H9 (cell line): ENCODE measurements around the gene DCST2. TPM values are rescaled to one million over a fixed set of nuclear protein-coding genes. Genes with fewer than 3 reads are reported as not detected.

Source experiments
- DNase-seq: peaks from one replicate; pipeline ENCODE4 v3.0.0-alpha.2; 2017
- H2AFZ ChIP-seq: one replicate; pipeline ENCODE4 v1.6.1; 2013; ENCODE audit warnings: mild to moderate bottlenecking, low read length, control low read depth, moderate library complexity
- H2AK5ac ChIP-seq: 2 replicates; pipeline ENCODE4 v1.6.1; 2013; ENCODE audit warnings: low read length, control low read depth, mixed read lengths; ENCODE audit not compliant: insufficient read length
- H2BK120ac ChIP-seq: one replicate; pipeline ENCODE4 v1.6.1; 2013; ENCODE audit warnings: low read depth, mild to moderate bottlenecking, low read length, control low read depth, inconsistent platforms; ENCODE audit not compliant: poor library complexity, severe bottlenecking
- H2BK12ac ChIP-seq: 2 replicates; pipeline ENCODE4 v1.6.1; 2013; ENCODE audit warnings: low read length, control low read depth, mixed read lengths, low read depth; ENCODE audit not compliant: insufficient read length
- H2BK15ac ChIP-seq: 2 replicates; pipeline ENCODE4 v1.6.1; 2013; ENCODE audit warnings: low read depth, low read length, control low read depth
- H2BK20ac ChIP-seq: one replicate; pipeline ENCODE4 v1.6.1; 2013; ENCODE audit warnings: low read depth, mild to moderate bottlenecking, low read length, control low read depth, inconsistent platforms; ENCODE audit not compliant: poor library complexity, severe bottlenecking
- H2BK5ac ChIP-seq: 2 replicates; pipeline ENCODE4 v1.6.1; 2013; ENCODE audit warnings: low read length, control low read depth, mixed read lengths; ENCODE audit not compliant: insufficient read length
- H3K14ac ChIP-seq: 2 replicates; pipeline ENCODE4 v1.6.1; 2013; ENCODE audit warnings: low read length, control low read depth; ENCODE audit not compliant: insufficient read depth
- H3K18ac ChIP-seq: 2 replicates; pipeline ENCODE4 v1.6.1; 2013; ENCODE audit warnings: low read depth, mild to moderate bottlenecking, mixed read lengths, low read length, control low read depth; ENCODE audit not compliant: insufficient read length
- H3K23ac ChIP-seq: 2 replicates; pipeline ENCODE4 v1.6.1; 2013; ENCODE audit warnings: low read length, control low read depth, mixed read lengths, low read depth; ENCODE audit not compliant: insufficient read length
- H3K23me2 ChIP-seq: 2 replicates; pipeline ENCODE4 v1.6.1; 2013; ENCODE audit warnings: low read depth, mild to moderate bottlenecking, mixed read lengths, low read length, control low read depth; ENCODE audit not compliant: insufficient read length, poor library complexity, severe bottlenecking
- H3K27ac ChIP-seq: 2 replicates; pipeline ENCODE4 v1.5.1; 2013; ENCODE audit warnings: low read length, control low read depth, mixed read lengths, low read depth; ENCODE audit not compliant: insufficient read length
- H3K27me3 ChIP-seq: 2 replicates; pipeline ENCODE4 v1.6.1; 2013; ENCODE audit warnings: low read length, control low read depth, inconsistent platforms; ENCODE audit not compliant: insufficient read depth
- H3K4ac ChIP-seq: 2 replicates; pipeline ENCODE4 v1.6.1; 2013; ENCODE audit warnings: low read depth, mild to moderate bottlenecking, control low read depth, inconsistent platforms, low read length, moderate library complexity
- H3K4me1 ChIP-seq: 2 replicates; pipeline ENCODE4 v1.6.1; 2013; ENCODE audit warnings: low read length, control low read depth, inconsistent platforms; ENCODE audit not compliant: insufficient read depth
- H3K4me2 ChIP-seq: 2 replicates; pipeline ENCODE4 v1.6.1; 2013; ENCODE audit warnings: low read length, control low read depth, mixed read lengths; ENCODE audit not compliant: insufficient read length, insufficient read depth
- H3K56ac ChIP-seq: 2 replicates; pipeline ENCODE4 v1.6.1; 2013; ENCODE audit warnings: low read depth, mild to moderate bottlenecking, mixed read lengths, low read length, control low read depth; ENCODE audit not compliant: insufficient read length
- H3K79me1 ChIP-seq: 2 replicates; pipeline ENCODE4 v1.6.1; 2013; ENCODE audit warnings: low read depth, mild to moderate bottlenecking, moderate library complexity, low read length, control low read depth, inconsistent platforms; ENCODE audit not compliant: insufficient read depth, poor library complexity, severe bottlenecking
- H3K79me2 ChIP-seq: 2 replicates; pipeline ENCODE4 v1.6.1; 2013; ENCODE audit warnings: low read length, control low read depth, inconsistent platforms; ENCODE audit not compliant: insufficient read depth
- H3K9ac ChIP-seq: 2 replicates; pipeline ENCODE4 v1.6.1; 2013; ENCODE audit warnings: low read length, control low read depth, mixed read lengths; ENCODE audit not compliant: insufficient read length; ENCODE audit errors: extremely low read depth
- H3K9me3 ChIP-seq: one replicate; pipeline ENCODE4 v1.6.1; 2013; ENCODE audit warnings: low read depth, low read length, inconsistent platforms; ENCODE audit not compliant: control insufficient read depth
- H3T11ph ChIP-seq: one replicate; pipeline ENCODE4 v1.6.1; 2013; ENCODE audit warnings: mild to moderate bottlenecking, low read length, control low read depth, inconsistent platforms
- H4K20me1 ChIP-seq: one replicate; pipeline ENCODE4 v1.6.1; 2013; ENCODE audit not compliant: control insufficient read depth, insufficient read length, insufficient read depth
- H4K5ac ChIP-seq: 2 replicates; pipeline ENCODE4 v1.6.1; 2013; ENCODE audit warnings: low read depth, mild to moderate bottlenecking, mixed read lengths, low read length, control low read depth; ENCODE audit not compliant: insufficient read length
- H4K8ac ChIP-seq: replicated peaks from 2 replicates; pipeline ENCODE4 v1.6.1; 2013; ENCODE audit warnings: low read length, control low read depth, mixed read lengths, low read depth; ENCODE audit not compliant: insufficient read length
- H4K91ac ChIP-seq: 2 replicates; pipeline ENCODE4 v1.6.1; 2013; ENCODE audit warnings: low read depth, mild to moderate bottlenecking, moderate library complexity, mixed read lengths, low read length, control low read depth; ENCODE audit not compliant: insufficient read length
- H3K27ac Mint-ChIP-seq, 3 experiments: 2 replicates in 2 of 3; 3 replicates in 1 of 3; pipeline ENCODE4 v1.8.0; 2020 to 2021; ENCODE audit warnings: mixed read lengths in 3 of 3, mild to moderate bottlenecking in 1 of 3, moderate library complexity in 1 of 3
- H3K27me3 Mint-ChIP-seq: 2 replicates; pipeline ENCODE4 v1.8.0; 2021; ENCODE audit warnings: low read depth, mild to moderate bottlenecking, moderate library complexity, mixed read lengths
- H3K36me3 Mint-ChIP-seq, 3 experiments: 2 replicates in 2 of 3; 3 replicates in 1 of 3; pipeline ENCODE4 v1.8.0; 2020 to 2021; ENCODE audit warnings: low read depth in 3 of 3, mixed read lengths in 3 of 3; ENCODE audit not compliant: insufficient read depth in 1 of 3
- H3K4me1 Mint-ChIP-seq, 2 experiments: 2 replicates each; pipeline ENCODE4 v1.8.0; 2020; ENCODE audit warnings: mixed read lengths in 2 of 2
- H3K4me3 Mint-ChIP-seq, 2 experiments: 2 replicates in 1 of 2; 3 replicates in 1 of 2; pipeline ENCODE4 v1.8.0; 2020 to 2021; ENCODE audit warnings: mild to moderate bottlenecking in 2 of 2, mixed read lengths in 2 of 2, moderate library complexity in 1 of 2
- H3K9me3 Mint-ChIP-seq, 2 experiments: 2 replicates in 1 of 2; 3 replicates in 1 of 2; pipeline ENCODE4 v1.8.0; 2020; ENCODE audit warnings: mild to moderate bottlenecking in 2 of 2, mixed read lengths in 2 of 2, moderate library complexity in 1 of 2
- WGBS: extraction: QIAGEN DNeasy Blood & Tissue Kit; methylation state at CpG from one replicate; pipeline ENCODE4 v1.1.7; 2013; ENCODE audit warnings: missing lambda C conversion rate, low lambda C conversion rate, mixed read lengths; ENCODE audit not compliant: insufficient read length; ENCODE audit errors: extremely low coverage; 5-methylcytosine and 5-hydroxymethylcytosine counted together
- total RNA-seq: library from RNA; stranded (reverse); gene quantifications from 2 replicates; pipeline ENCODE4 v1.2.1, GENCODE V29; 2021
- TF ChIP-seq, protein P1 (sequence below): fragments of 200-600 bp; sonication (generic); conservative IDR thresholded peaks from 3 replicates; pipeline ENCODE4 v1.8.0; 2021; ENCODE audit warnings: antibody characterized with exemption, mild to moderate bottlenecking

Gene DCST2
- total RNA-seq, 1 experiment from 2014 or later: 0.35 TPM

DNA sequence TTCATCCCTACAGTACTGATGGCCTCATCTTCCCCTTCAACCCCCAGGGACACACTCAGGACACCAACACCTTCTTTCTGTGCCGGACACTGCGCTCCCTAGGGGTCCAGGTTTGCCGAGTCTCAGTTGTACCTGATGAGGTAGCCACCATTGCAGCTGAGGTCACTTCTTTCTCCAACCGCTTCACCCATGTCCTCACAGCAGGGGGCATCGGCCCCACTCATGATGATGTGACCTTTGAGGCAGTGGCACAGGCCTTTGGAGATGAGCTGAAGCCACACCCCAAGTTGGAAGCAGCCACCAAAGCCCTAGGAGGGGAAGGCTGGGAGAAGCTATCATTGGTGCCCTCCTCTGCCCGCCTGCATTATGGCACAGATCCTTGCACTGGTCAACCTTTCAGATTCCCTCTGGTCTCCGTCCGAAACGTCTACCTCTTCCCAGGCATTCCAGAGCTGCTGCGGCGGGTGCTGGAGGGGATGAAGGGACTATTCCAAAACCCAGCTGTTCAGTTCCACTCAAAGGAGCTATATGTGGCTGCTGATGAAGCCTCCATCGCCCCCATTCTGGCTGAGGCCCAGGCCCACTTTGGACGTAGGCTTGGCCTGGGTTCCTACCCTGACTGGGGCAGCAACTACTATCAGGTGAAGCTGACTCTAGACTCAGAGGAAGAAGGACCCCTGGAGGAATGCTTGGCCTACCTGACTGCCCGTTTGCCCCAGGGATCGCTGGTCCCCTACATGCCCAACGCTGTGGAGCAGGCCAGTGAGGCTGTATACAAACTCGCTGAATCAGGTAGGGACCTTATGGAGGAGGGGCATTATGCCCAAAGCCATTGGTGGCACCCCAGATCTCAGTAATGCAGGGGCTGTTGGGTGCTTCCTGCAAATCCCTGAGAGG lies 45.3 kb downstream of the DCST2 start:
- Histone ChIP-seq H3K23ac (no peak overlapping the region), H3K9ac (no peak overlapping the region), H4K5ac (no peak overlapping the region), H3K9me3 (no peaks in the 10 kb centered on the region), H3K4me1 (no peaks in the 10 kb centered on the region; the same call in 1 of the 2 replicates), H4K20me1 (no peaks in the 10 kb centered on the region), H3K27ac (no peak overlapping the region), H3K79me1 (peaks cover 2% of the 10 kb centered on the region), H3K14ac (no peak overlapping the region), H3K18ac (no peak overlapping the region), H3K23me2 (peaks cover 8% of the 10 kb centered on the region), H4K8ac (no peak overlapping the region), H3K4ac (no peak overlapping the region), H3K27me3 (no peaks in the 10 kb centered on the region), H3K56ac (no peak overlapping the region), H4K91ac (no peak overlapping the region), H2AFZ (no peak overlapping the region), H2BK120ac (no peak overlapping the region), H2BK15ac (no peak overlapping the region), H3T11ph (no peak overlapping the region), H2BK5ac (no peak overlapping the region), H2AK5ac (no peak overlapping the region), H2BK12ac (no peak overlapping the region), H3K79me2 (peaks cover 9% of the 10 kb centered on the region; the same call in 1 of the 2 replicates), H3K4me2 (no peak overlapping the region), H2BK20ac (no peak overlapping the region)
- Mint-ChIP-seq H3K4me1 (peaks cover 12 to 18% of the 10 kb centered on the region in 2 experiments), H3K27ac (no peak overlapping the region; a peak in 2 of 7 replicates), H3K27me3 (no peaks in the 10 kb centered on the region), H3K36me3 (peaks cover 36 to 62% (median 52%) of the 10 kb centered on the region in 3 experiments), H3K4me3 (no peak overlapping the region; a peak in 1 of 5 replicates), H3K9me3 (no peaks in the 10 kb centered on the region)
- TF ChIP-seq, protein P1, sequence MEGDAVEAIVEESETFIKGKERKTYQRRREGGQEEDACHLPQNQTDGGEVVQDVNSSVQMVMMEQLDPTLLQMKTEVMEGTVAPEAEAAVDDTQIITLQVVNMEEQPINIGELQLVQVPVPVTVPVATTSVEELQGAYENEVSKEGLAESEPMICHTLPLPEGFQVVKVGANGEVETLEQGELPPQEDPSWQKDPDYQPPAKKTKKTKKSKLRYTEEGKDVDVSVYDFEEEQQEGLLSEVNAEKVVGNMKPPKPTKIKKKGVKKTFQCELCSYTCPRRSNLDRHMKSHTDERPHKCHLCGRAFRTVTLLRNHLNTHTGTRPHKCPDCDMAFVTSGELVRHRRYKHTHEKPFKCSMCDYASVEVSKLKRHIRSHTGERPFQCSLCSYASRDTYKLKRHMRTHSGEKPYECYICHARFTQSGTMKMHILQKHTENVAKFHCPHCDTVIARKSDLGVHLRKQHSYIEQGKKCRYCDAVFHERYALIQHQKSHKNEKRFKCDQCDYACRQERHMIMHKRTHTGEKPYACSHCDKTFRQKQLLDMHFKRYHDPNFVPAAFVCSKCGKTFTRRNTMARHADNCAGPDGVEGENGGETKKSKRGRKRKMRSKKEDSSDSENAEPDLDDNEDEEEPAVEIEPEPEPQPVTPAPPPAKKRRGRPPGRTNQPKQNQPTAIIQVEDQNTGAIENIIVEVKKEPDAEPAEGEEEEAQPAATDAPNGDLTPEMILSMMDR: no peak
- no peak for DNase-seq
- WGBS: no CpG with 5 or more reads among the region's 17 CpGs
